ENCODE data around the gene DNASE1L3. TPM values are rescaled to one million over a fixed set of nuclear protein-coding genes. Genes with fewer than 3 reads are reported as not detected.

DNASE1L3 gene
- total RNA-seq, 5 donors from 2014 or later (not counting 1 experiment from before 2014, with no cell fraction given), result 0.30 to 0.73 (median 0.45) TPM; not detected in 1

- DNase-seq (no peak), ATAC-seq (replicated peaks in 1 of 4) (no peak)
- H3K4me3 ChIP-seq (ENCODE audit: control insufficient read depth in 1 of 2, extremely low read depth in 1 of 2, low read length in 1 of 2), result no peak overlapping the region
- Mint-ChIP-seq H3K9me3 (no peaks in the 10 kb centered on the region), H3K27ac (no peak overlapping the region), H3K36me3 (no peaks in the 10 kb centered on the region), H3K4me1 (peaks cover 0 to 2% (median 2%) of the 10 kb centered on the region in 3 donors), H3K27me3 (no peaks in the 10 kb centered on the region), H3K4me3 (no peak overlapping the region)
- ChIA-PET POLR2A (interaction anchor here in 1 of 2 donors (0.6 kb wide), 1 partner anchor 298 kb away, joined by 6 read pairs; no protein-coding TSS in a partner anchor), CTCF (interaction anchor here in 1 of 2 donors (0.9 kb wide), 1 partner anchor 122 kb away, joined by 3 read pairs; the partner anchor contains the start of genes HTD2 and RPP14)
- H3K36me3 ChIP-seq (ENCODE audit: control insufficient read depth in 2 of 2, extremely low read depth in 1 of 2, insufficient read depth in 1 of 2, low read length in 1 of 2), result no peaks in the 10 kb centered on the region
- WGBS (ENCODE audit: insufficient coverage), result 95% methylated on average over 3 of the region's 11 CpGs
- H3K27ac ChIP-seq (ENCODE audit: low read length), result no peak overlapping the region
- H3K4me1 ChIP-seq (ENCODE audit: control insufficient read depth in 1 of 2, extremely low read depth in 1 of 2, insufficient read depth in 2 of 2, low read length in 2 of 2), result peaks cover 0 to 5% of the 10 kb centered on the region in 2 experiments
- peaks cover 0 to 2% of the 10 kb centered on the region in 2 experiments for H3K27me3 ChIP-seq (replicated peaks in 1 of 2; ENCODE audit: control insufficient read depth in 2 of 2, extremely low read depth in 1 of 2, insufficient read depth in 2 of 2, low read length in 1 of 2)
- no peaks in the 10 kb centered on the region for H3K9me3 ChIP-seq
These were observed 26.3 kb downstream of the DNASE1L3 start for GRCh38 chr3:58184309-58184981.

GRCh38 chr3:58183891-58184290 is 26.9 kb downstream of the DNASE1L3 start:
- 85% methylated on average over 10 of the region's 12 CpGs for WGBS (ENCODE audit: insufficient coverage)
- no peak for DNase-seq
- POLR2A ChIA-PET, result no interaction called here
- CTCF ChIA-PET, result interaction anchor here in 1 of 2 donors (0.9 kb wide), 1 partner anchor 10 kb away, joined by 3 read pairs; no protein-coding TSS in a partner anchor
- Mint-ChIP-seq H3K27ac (no peak overlapping the region), H3K27me3 (no peaks in the 10 kb centered on the region), H3K4me1 (peaks cover under 1 to 3% (median 3%) of the 10 kb centered on the region in 3 donors), H3K9me3 (no peaks in the 10 kb centered on the region), H3K36me3 (no peaks in the 10 kb centered on the region), H3K4me3 (no peak overlapping the region)
- H3K4me3 ChIP-seq (ENCODE audit: control insufficient read depth in 1 of 2, extremely low read depth in 1 of 2, low read length in 1 of 2), result no peak overlapping the region
- H3K36me3 ChIP-seq (ENCODE audit: control insufficient read depth in 2 of 2, extremely low read depth in 1 of 2, insufficient read depth in 1 of 2, low read length in 1 of 2), result no peaks in the 10 kb centered on the region
- H3K27ac ChIP-seq (ENCODE audit: low read length), result no peak overlapping the region
- no peak for ATAC-seq (replicated peaks in 1 of 4)
- H3K27me3 ChIP-seq (replicated peaks in 1 of 2; ENCODE audit: control insufficient read depth in 2 of 2, extremely low read depth in 1 of 2, insufficient read depth in 2 of 2, low read length in 1 of 2), result peaks cover 0 to 2% of the 10 kb centered on the region in 2 experiments
- H3K4me1 ChIP-seq (ENCODE audit: control insufficient read depth in 1 of 2, extremely low read depth in 1 of 2, insufficient read depth in 2 of 2, low read length in 2 of 2), result peaks cover 0 to 8% of the 10 kb centered on the region in 2 experiments
- H3K9me3 ChIP-seq, result no peaks in the 10 kb centered on the region

GRCh38 chr3:58183221-58183620 is 27.6 kb downstream of the DNASE1L3 start:
- Mint-ChIP-seq H3K27ac (no peak overlapping the region), H3K4me3 (no peak overlapping the region), H3K4me1 (peaks cover 7 to 10% (median 9%) of the 10 kb centered on the region in 3 donors), H3K36me3 (no peaks in the 10 kb centered on the region), H3K27me3 (no peaks in the 10 kb centered on the region), H3K9me3 (no peaks in the 10 kb centered on the region)
- peaks cover 0 to 5% of the 10 kb centered on the region in 2 experiments for H3K27me3 ChIP-seq (replicated peaks in 1 of 2; ENCODE audit: control insufficient read depth in 2 of 2, extremely low read depth in 1 of 2, insufficient read depth in 2 of 2, low read length in 1 of 2)
- no peaks in the 10 kb centered on the region for H3K36me3 ChIP-seq (ENCODE audit: control insufficient read depth in 2 of 2, extremely low read depth in 1 of 2, insufficient read depth in 1 of 2, low read length in 1 of 2)
- ChIA-PET POLR2A (no interaction called here), CTCF (interaction anchor here in 1 of 2 donors (0.9 kb wide), 1 partner anchor 10 kb away, joined by 3 read pairs; no protein-coding TSS in a partner anchor)
- H3K9me3 ChIP-seq, result no peaks in the 10 kb centered on the region
- H3K4me1 ChIP-seq (ENCODE audit: control insufficient read depth in 1 of 2, extremely low read depth in 1 of 2, insufficient read depth in 2 of 2, low read length in 2 of 2), result peaks cover 0 to 14% of the 10 kb centered on the region in 2 experiments
- H3K27ac ChIP-seq (ENCODE audit: low read length), result no peak overlapping the region
- ATAC-seq (replicated peaks in 1 of 4) (no peak), DNase-seq (no peak)
- no peak overlapping the region for H3K4me3 ChIP-seq (ENCODE audit: control insufficient read depth in 1 of 2, extremely low read depth in 1 of 2, low read length in 1 of 2)
- no CpG with 5 or more reads among the region's 1 CpG for whole genome bisulfite sequencing (ENCODE audit: insufficient coverage)

DNA sequence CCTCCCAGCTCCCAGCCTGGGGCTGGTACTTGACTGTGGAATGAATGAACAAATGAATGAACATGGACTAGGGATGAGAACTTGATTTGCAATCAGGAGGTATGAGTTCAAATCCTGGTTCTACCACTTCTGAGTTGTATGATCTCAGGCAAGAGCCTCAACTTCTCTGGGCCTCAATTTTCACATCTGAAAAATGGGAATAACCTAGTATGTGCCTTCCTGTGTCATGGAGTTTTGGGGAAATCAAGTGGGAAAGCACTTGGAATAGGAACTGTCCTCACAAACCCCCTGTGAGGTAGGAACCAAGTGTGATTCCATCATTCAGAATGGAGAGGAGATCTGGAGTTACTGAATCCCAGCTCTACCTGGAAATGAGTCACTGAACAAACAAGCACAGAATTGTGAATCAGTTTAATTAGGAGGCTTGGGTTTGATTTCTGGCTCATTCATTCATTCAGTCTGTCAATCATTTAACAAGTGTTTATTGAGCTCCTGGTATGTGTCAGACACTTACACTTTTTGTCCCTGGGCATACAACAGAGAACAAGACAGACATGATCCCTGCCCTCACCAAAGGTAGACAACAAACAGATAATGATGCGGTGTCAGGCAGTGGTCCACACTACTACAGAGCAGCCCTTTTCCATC is 29.7 kb downstream of the DNASE1L3 start:
- H3K27me3 Mint-ChIP-seq, result no peaks in the 10 kb centered on the region
- H3K27ac Mint-ChIP-seq, result no peak overlapping the region
- H3K4me1 ChIP-seq (ENCODE audit: control insufficient read depth in 1 of 2, extremely low read depth in 1 of 2, insufficient read depth in 2 of 2, low read length in 2 of 2), result peaks cover 0 to 19% of the 10 kb centered on the region in 2 experiments
- H3K27me3 ChIP-seq (replicated peaks in 1 of 2; ENCODE audit: control insufficient read depth in 2 of 2, extremely low read depth in 1 of 2, insufficient read depth in 2 of 2, low read length in 1 of 2), result peaks cover 0 to 17% of the 10 kb centered on the region in 2 experiments
- no peak for ATAC-seq (replicated peaks in 1 of 4)
- no peaks in the 10 kb centered on the region for H3K9me3 ChIP-seq
- no peak overlapping the region for H3K27ac ChIP-seq (ENCODE audit: low read length)
- no peaks in the 10 kb centered on the region for H3K9me3 Mint-ChIP-seq
- H3K36me3 Mint-ChIP-seq, result no peaks in the 10 kb centered on the region
- ChIA-PET POLR2A (no interaction called here), CTCF (interaction anchor here in 1 of 2 donors (0.7 kb wide), 1 partner anchor 130 kb away, joined by 3 read pairs; no protein-coding TSS in a partner anchor)
- no peaks in the 10 kb centered on the region for H3K36me3 ChIP-seq (ENCODE audit: control insufficient read depth in 2 of 2, extremely low read depth in 1 of 2, insufficient read depth in 1 of 2, low read length in 1 of 2)
- no peak overlapping the region for H3K4me3 ChIP-seq (ENCODE audit: control insufficient read depth in 1 of 2, extremely low read depth in 1 of 2, low read length in 1 of 2)
- WGBS (ENCODE audit: insufficient coverage), result 100% methylated on average over 1 of the region's 1 CpG
- no peak overlapping the region for H3K4me3 Mint-ChIP-seq
- DNase-seq, result no peak
- H3K4me1 Mint-ChIP-seq, result peaks cover 10 to 15% (median 13%) of the 10 kb centered on the region in 3 donors

DNA sequence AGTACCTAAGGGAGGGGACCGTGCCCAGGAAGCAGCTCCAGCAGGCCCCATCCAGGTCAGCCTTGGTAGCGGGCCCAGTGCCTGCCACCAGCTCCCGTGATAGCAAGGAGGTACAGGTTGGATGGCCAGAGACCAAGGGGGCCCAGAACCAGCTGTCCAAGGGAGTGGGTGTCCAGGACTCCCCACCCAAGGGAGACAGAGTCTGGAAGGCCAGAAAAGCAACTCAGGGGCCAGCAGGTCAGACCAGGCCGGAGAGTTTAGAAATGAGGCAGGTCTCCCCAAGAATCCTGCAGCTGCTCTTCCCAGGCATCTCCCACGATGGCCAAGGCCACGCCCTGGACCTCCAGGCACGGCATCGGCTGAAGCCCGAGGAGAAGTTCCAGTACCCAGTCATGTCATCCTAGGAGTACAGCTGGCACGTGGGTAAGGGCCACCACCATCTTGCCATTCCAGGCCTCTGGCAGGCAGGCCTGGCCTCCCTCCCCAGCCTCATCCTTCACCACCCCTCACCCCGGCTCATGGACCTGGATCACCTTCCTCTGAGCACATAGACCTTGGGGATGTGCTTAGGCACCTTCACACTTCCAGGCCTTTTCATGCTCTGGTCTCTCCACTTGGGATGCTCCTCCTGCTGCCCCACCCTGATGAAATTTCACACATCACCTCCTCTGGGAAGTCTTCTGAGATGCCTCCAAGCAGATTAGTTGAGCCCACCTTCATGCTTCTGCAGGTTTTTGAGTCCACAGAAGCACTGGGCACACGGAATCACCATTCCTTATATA is 30.5 kb downstream of the DNASE1L3 start:
- Histone ChIP-seq H3K9me3 (no peaks in the 10 kb centered on the region), H3K36me3 (ENCODE audit: control insufficient read depth in 2 of 2, extremely low read depth in 1 of 2, insufficient read depth in 1 of 2, low read length in 1 of 2) (no peaks in the 10 kb centered on the region), H3K4me1 (ENCODE audit: control insufficient read depth in 1 of 2, extremely low read depth in 1 of 2, insufficient read depth in 2 of 2, low read length in 2 of 2) (peaks cover 0 to 25% of the 10 kb centered on the region in 2 experiments), H3K27me3 (replicated peaks in 1 of 2; ENCODE audit: control insufficient read depth in 2 of 2, extremely low read depth in 1 of 2, insufficient read depth in 2 of 2, low read length in 1 of 2) (peaks cover 0 to 25% of the 10 kb centered on the region in 2 experiments), H3K27ac (ENCODE audit: low read length) (no peak overlapping the region), H3K4me3 (ENCODE audit: control insufficient read depth in 1 of 2, extremely low read depth in 1 of 2, low read length in 1 of 2) (no peak overlapping the region)
- Mint-ChIP-seq H3K4me1 (peaks cover 10 to 15% (median 13%) of the 10 kb centered on the region in 3 donors), H3K4me3 (no peak overlapping the region), H3K36me3 (no peaks in the 10 kb centered on the region), H3K27me3 (no peaks in the 10 kb centered on the region), H3K27ac (no peak overlapping the region), H3K9me3 (no peaks in the 10 kb centered on the region)
- ATAC-seq (replicated peaks in 1 of 4) (no peak), DNase-seq (no peak)
- POLR2A ChIA-PET, result interaction anchor here in 1 of 2 donors (0.6 kb wide), 1 partner anchor 24 kb away, joined by 3 read pairs; no protein-coding TSS in a partner anchor
- CTCF ChIA-PET, result interaction anchor here (0.6 to 1.2 kb wide), 2 partner anchors 8 to 22 kb away, joined by 3 to 4 read pairs; no protein-coding TSS in a partner anchor
- 89% methylated on average over 12 of the region's 12 CpGs for WGBS (ENCODE audit: insufficient coverage)

Measured in T-cell (primary cell).